GM12878 (cell line): ENCODE measurements around the gene NDEL1.

Experiments
- CEBPB ChIP-seq, 2 experiments: fragments of 150-350 bp in 1 of 2; IDR thresholded peaks; 2 replicates each; pipeline ENCODE4 v1.6.1; 2012 to 2014; ENCODE audit warnings: low read depth in 2 of 2, low read length in 2 of 2, borderline replicate concordance in 1 of 2, inconsistent platforms in 1 of 2
- EP300 ChIP-seq, 2 experiments: fragments of 150-350 bp in 1 of 2; IDR thresholded peaks; 2 replicates each; pipeline ENCODE4 v1.6.1; 2011 to 2012; ENCODE audit warnings: low read depth in 2 of 2, low read length in 2 of 2, borderline replicate concordance in 1 of 2, improper control_type of control experiment in 1 of 2, inconsistent platforms in 1 of 2; ENCODE audit not compliant: control insufficient read depth in 1 of 2
- HDAC6 ChIP-seq: fragments of 200-600 bp; sonication (generic); IDR thresholded peaks from one replicate; pipeline ENCODE4 v1.8.0; 2017; ENCODE audit warnings: antibody characterized with exemption; ENCODE audit not compliant: unreplicated experiment
- HDGF ChIP-seq: fragments of 450-650 bp; IDR thresholded peaks from 2 replicates; pipeline ENCODE4 v1.6.1; 2016; ENCODE audit warnings: antibody characterized with exemption
- IKZF2 ChIP-seq, 2 experiments: fragments of 450-650 bp; IDR thresholded peaks; 2 replicates each; pipeline ENCODE4 v1.6.1; 2017; ENCODE audit warnings: mild to moderate bottlenecking in 2 of 2, moderate library complexity in 2 of 2
- JUND ChIP-seq: IDR thresholded peaks from 2 replicates; pipeline ENCODE4 v1.6.1; 2012; ENCODE audit warnings: low read depth, mild to moderate bottlenecking, low read length, improper control_type of control experiment, moderate library complexity
- MTA2 ChIP-seq: fragments of 450-650 bp; IDR thresholded peaks from 2 replicates; pipeline ENCODE4 v1.6.1; 2016; ENCODE audit warnings: low read depth, mild to moderate bottlenecking, moderate library complexity
- YY1 ChIP-seq: IDR thresholded peaks from 2 replicates; pipeline ENCODE4 v1.6.1; 2011; ENCODE audit warnings: low read depth, mild to moderate bottlenecking, low read length
- TF ChIP-seq, protein P1 (sequence below): fragments of 450-650 bp; IDR thresholded peaks from 2 replicates; pipeline ENCODE4 v1.6.1; 2017; ENCODE audit warnings: mild to moderate bottlenecking
- TF ChIP-seq, protein P2 (sequence below), 3 experiments: IDR thresholded peaks in 2 of 3; conservative IDR thresholded peaks in 1 of 3; 2 replicates each; pipeline ENCODE4 v1.5.1; 2011; ENCODE audit warnings: low read depth in 3 of 3, low read length in 3 of 3, mild to moderate bottlenecking in 3 of 3, control low read depth in 2 of 3, moderate library complexity in 2 of 3, inconsistent platforms in 1 of 3, mixed read lengths in 1 of 3; ENCODE audit not compliant: control insufficient read depth in 2 of 3, insufficient read depth in 1 of 3; ENCODE audit errors: extremely low read depth in 1 of 3
- TF ChIP-seq, protein P3 (sequence below): fragments of 450-650 bp; IDR thresholded peaks from 2 replicates; pipeline ENCODE4 v1.6.1; 2014; ENCODE audit warnings: mild to moderate bottlenecking

DNA sequence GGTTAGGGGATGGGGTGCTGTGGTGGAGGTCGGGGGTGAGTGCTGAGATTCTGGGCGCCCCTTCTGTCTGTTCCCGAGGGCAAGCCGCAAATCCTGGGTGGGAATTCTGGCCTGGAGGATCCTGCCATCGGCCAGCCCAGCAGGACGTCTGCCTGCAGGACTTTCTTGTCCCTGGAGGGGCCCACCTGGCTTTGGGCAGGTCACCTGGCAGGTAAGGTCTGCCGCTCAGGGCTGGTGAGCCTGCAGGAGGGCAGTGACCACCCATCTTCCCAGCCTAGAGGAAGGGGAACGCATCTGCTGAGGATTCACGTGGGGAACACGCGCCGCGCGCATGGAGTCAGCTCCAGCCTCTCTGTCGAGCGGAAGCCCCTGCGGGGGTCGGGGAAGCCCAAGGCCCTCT lies 43.4 kb upstream of the NDEL1 start:
- TF ChIP-seq CEBPB (IDR thresholded peaks at IDR 0.05; ENCODE audit: borderline replicate concordance in 1 of 2, low read depth in 2 of 2, low read length in 2 of 2) (no peak), IKZF2 (IDR thresholded peaks at IDR 0.05) (no peak), YY1 (no peak), HDAC6 (no peak), EP300 (IDR thresholded peaks at IDR 0.05; ENCODE audit: borderline replicate concordance in 1 of 2, control insufficient read depth in 1 of 2, low read depth in 2 of 2, low read length in 2 of 2) (no peak), MTA2 (no peak), HDGF (no peak), JUND (no peak)
- TF ChIP-seq, protein P1, sequence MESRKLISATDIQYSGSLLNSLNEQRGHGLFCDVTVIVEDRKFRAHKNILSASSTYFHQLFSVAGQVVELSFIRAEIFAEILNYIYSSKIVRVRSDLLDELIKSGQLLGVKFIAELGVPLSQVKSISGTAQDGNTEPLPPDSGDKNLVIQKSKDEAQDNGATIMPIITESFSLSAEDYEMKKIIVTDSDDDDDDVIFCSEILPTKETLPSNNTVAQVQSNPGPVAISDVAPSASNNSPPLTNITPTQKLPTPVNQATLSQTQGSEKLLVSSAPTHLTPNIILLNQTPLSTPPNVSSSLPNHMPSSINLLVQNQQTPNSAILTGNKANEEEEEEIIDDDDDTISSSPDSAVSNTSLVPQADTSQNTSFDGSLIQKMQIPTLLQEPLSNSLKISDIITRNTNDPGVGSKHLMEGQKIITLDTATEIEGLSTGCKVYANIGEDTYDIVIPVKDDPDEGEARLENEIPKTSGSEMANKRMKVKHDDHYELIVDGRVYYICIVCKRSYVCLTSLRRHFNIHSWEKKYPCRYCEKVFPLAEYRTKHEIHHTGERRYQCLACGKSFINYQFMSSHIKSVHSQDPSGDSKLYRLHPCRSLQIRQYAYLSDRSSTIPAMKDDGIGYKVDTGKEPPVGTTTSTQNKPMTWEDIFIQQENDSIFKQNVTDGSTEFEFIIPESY: no peak
- TF ChIP-seq, protein P2, sequence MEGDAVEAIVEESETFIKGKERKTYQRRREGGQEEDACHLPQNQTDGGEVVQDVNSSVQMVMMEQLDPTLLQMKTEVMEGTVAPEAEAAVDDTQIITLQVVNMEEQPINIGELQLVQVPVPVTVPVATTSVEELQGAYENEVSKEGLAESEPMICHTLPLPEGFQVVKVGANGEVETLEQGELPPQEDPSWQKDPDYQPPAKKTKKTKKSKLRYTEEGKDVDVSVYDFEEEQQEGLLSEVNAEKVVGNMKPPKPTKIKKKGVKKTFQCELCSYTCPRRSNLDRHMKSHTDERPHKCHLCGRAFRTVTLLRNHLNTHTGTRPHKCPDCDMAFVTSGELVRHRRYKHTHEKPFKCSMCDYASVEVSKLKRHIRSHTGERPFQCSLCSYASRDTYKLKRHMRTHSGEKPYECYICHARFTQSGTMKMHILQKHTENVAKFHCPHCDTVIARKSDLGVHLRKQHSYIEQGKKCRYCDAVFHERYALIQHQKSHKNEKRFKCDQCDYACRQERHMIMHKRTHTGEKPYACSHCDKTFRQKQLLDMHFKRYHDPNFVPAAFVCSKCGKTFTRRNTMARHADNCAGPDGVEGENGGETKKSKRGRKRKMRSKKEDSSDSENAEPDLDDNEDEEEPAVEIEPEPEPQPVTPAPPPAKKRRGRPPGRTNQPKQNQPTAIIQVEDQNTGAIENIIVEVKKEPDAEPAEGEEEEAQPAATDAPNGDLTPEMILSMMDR (IDR thresholded peaks at IDR 0.05 in 2 of 3, conservative IDR thresholded peaks at IDR 0.05 in 1 of 3; ENCODE audit: control insufficient read depth in 2 of 3, extremely low read depth in 1 of 3, insufficient read depth in 1 of 3, low read depth in 3 of 3, low read length in 3 of 3): no peak
- TF ChIP-seq, protein P3, sequence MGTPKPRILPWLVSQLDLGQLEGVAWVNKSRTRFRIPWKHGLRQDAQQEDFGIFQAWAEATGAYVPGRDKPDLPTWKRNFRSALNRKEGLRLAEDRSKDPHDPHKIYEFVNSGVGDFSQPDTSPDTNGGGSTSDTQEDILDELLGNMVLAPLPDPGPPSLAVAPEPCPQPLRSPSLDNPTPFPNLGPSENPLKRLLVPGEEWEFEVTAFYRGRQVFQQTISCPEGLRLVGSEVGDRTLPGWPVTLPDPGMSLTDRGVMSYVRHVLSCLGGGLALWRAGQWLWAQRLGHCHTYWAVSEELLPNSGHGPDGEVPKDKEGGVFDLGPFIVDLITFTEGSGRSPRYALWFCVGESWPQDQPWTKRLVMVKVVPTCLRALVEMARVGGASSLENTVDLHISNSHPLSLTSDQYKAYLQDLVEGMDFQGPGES: no peak
